HCT116 (cell line): ENCODE measurements around the gene ZNRF4. TPM values are rescaled to one million over a fixed set of nuclear protein-coding genes. Genes with fewer than 3 reads are reported as not detected.

Experiments
- ATAC-seq: fragments of 200-7000 bp; cut with Tn5 transposase; 2 replicates; pipeline ENCODE4 v1.9.1; 2020; ENCODE audit warnings: mild to moderate bottlenecking, moderate library complexity
- BruUV-seq: library from RNA; stranded (reverse); fragments of 400-500 nt; replicated peaks from 2 replicates; lab custom pipeline; 2021; lab: Mats Ljungman, UMichigan
- CTCF ChIA-PET: fragments of 300-600 bp; sonication (Branson Sonifier 250); formaldehyde crosslinking; loops from one replicate; lab custom pipeline; 2021; ENCODE audit warnings: antibody characterized with exemption; lab: Charles Lee
- POLR2A ChIA-PET: fragments of 300-600, 350-600 bp; sonication (Branson Sonifier 250); formaldehyde crosslinking; loops from one replicate; lab custom pipeline; 2021; ENCODE audit warnings: antibody characterized with exemption; lab: Charles Lee
- RAD21 ChIA-PET, 2 experiments: fragments of 300-600 bp; sonication (Branson Sonifier 250); formaldehyde crosslinking; loops; one replicate each; lab custom pipeline; 2023; ENCODE audit warnings: low total read pairs in 2 of 2; ENCODE audit not compliant: uncharacterized antibody in 2 of 2, unreplicated experiment in 2 of 2, low non-redundant PET in 1 of 2; lab: Charles Lee
- DNase-seq: peaks from one replicate; pipeline ENCODE4 v3.0.0-alpha.2; 2010; ENCODE audit warnings: low read depth, low spot score
- H2AFZ ChIP-seq: fragments of 200-600 bp; shearing (Covaris generic), sonication (generic); 2 replicates; pipeline ENCODE4 v1.6.1; 2017; ENCODE audit warnings: low read depth, mixed run types, mixed read lengths, antibody characterized with exemption, low read length; ENCODE audit not compliant: poor library complexity, severe bottlenecking
- H3K27ac ChIP-seq: 2 replicates; pipeline ENCODE4 v1.5.1; 2012; ENCODE audit warnings: low read depth, low read length
- H3K27me3 ChIP-seq: fragments of 200-600 bp; sonication (generic); 2 replicates; pipeline ENCODE4 v1.6.1; 2016; ENCODE audit warnings: mixed run types, low read length, mixed read lengths; ENCODE audit not compliant: insufficient read depth
- H3K36me3 ChIP-seq, 2 experiments: fragments of 200-500 bp in 1 of 2; fragments of 200-600 bp in 1 of 2; sonication (Bioruptor generic) in 1 of 2; sonication (generic) in 1 of 2; 2 replicates each; pipeline versions ENCODE4 v1.5.1 to v1.6.1; 2014 to 2016; ENCODE audit warnings: low read length in 2 of 2, inconsistent platforms in 1 of 2, mixed read lengths in 1 of 2, mixed run types in 1 of 2; ENCODE audit not compliant: insufficient read depth in 2 of 2, control insufficient read depth in 1 of 2
- H3K4me1 ChIP-seq, 2 experiments: fragments of 200-600 bp in 1 of 2; sonication (generic) in 1 of 2; 2 replicates each; pipeline versions ENCODE4 v1.5.1 to v1.6.1; 2012 to 2017; ENCODE audit warnings: low read length in 2 of 2, inconsistent platforms in 1 of 2, mild to moderate bottlenecking in 1 of 2, mixed read lengths in 1 of 2, mixed run types in 1 of 2, moderate library complexity in 1 of 2; ENCODE audit not compliant: insufficient read depth in 2 of 2, control insufficient read depth in 1 of 2
- H3K4me2 ChIP-seq: fragments of 200-600 bp; sonication (generic); 2 replicates; pipeline ENCODE4 v1.6.1; 2017; ENCODE audit warnings: mixed run types, low read length, mixed read lengths
- H3K4me3 ChIP-seq, 2 experiments: fragments of 200-600 bp in 1 of 2; sonication (generic) in 1 of 2; replicated peaks in 1 of 2; 2 replicates each; pipeline ENCODE4 v1.5.1; 2011 to 2016; ENCODE audit warnings: low read length in 2 of 2, control low read depth in 1 of 2, low read depth in 1 of 2, mild to moderate bottlenecking in 1 of 2, mixed read lengths in 1 of 2, mixed run types in 1 of 2
- H3K79me2 ChIP-seq: fragments of 200-600 bp; sonication (generic); 2 replicates; pipeline ENCODE4 v1.6.1; 2017; ENCODE audit warnings: mild to moderate bottlenecking, mixed run types, low read length, moderate library complexity, mixed read lengths; ENCODE audit not compliant: insufficient read depth
- H3K9ac ChIP-seq: fragments of 200-600 bp; sonication (generic); 2 replicates; pipeline ENCODE4 v1.6.1; 2016; ENCODE audit warnings: low read length, mixed read lengths
- H3K9me2 ChIP-seq: fragments of 200-600 bp; sonication (generic), shearing (Covaris generic); 2 replicates; pipeline ENCODE4 v1.6.1; 2017; ENCODE audit warnings: mixed run types, mild to moderate bottlenecking, moderate library complexity; ENCODE audit not compliant: insufficient read depth
- H3K9me3 ChIP-seq, 2 experiments: fragments of 200-500 bp in 1 of 2; fragments of 200-600 bp in 1 of 2; sonication (Bioruptor generic) in 1 of 2; sonication (generic) in 1 of 2; 2 replicates each; pipeline ENCODE4 v1.6.1; 2014 to 2017; ENCODE audit warnings: low read length in 2 of 2, mixed read lengths in 2 of 2, inconsistent platforms in 1 of 2, low read depth in 1 of 2, mild to moderate bottlenecking in 1 of 2, mixed run types in 1 of 2, moderate library complexity in 1 of 2; ENCODE audit not compliant: control insufficient read depth in 1 of 2, insufficient read depth in 1 of 2
- H4K20me1 ChIP-seq: fragments of 200-600 bp; sonication (generic), shearing (Covaris generic); 2 replicates; pipeline ENCODE4 v1.6.1; 2017; ENCODE audit warnings: mixed run types, mild to moderate bottlenecking, moderate library complexity; ENCODE audit not compliant: insufficient read depth
- FOSL1 ChIP-seq: IDR thresholded peaks from 2 replicates; pipeline ENCODE4 v1.6.1; 2012; ENCODE audit warnings: low read depth
- POLR2AphosphoS5 ChIP-seq: IDR thresholded peaks from 2 replicates; pipeline ENCODE4 v1.6.1; 2011; ENCODE audit warnings: mild to moderate bottlenecking, low read depth, low read length, moderate library complexity
- REST ChIP-seq: IDR thresholded peaks from 2 replicates; pipeline ENCODE4 v1.6.1; 2012; ENCODE audit warnings: low read depth
- SIN3A ChIP-seq: IDR thresholded peaks from 2 replicates; pipeline ENCODE4 v1.6.1; 2012; ENCODE audit warnings: low read depth
- SRF ChIP-seq: IDR thresholded peaks from 2 replicates; pipeline ENCODE4 v1.6.1; 2012; ENCODE audit warnings: low read depth
- TCF7L2 ChIP-seq: IDR thresholded peaks from 2 replicates; pipeline ENCODE4 v1.7.0; 2011; ENCODE audit warnings: borderline replicate concordance, inconsistent platforms; ENCODE audit not compliant: insufficient read depth, insufficient read length; ENCODE audit errors: extremely low read depth
- ZBTB33 ChIP-seq: IDR thresholded peaks from 2 replicates; pipeline ENCODE4 v1.6.1; 2011; ENCODE audit warnings: mild to moderate bottlenecking, low read length, moderate library complexity; ENCODE audit not compliant: insufficient replicate concordance; ENCODE audit errors: extremely low read depth
- intact Hi-C: fragments of 100-400 bp; cut with micrococcal nuclease; formaldehyde crosslinking; loops from 2 replicates; pipeline ENCODE4 v1.10.0; 2022
- total RNA-seq: library from RNA; stranded (reverse); gene quantifications from one replicate; pipeline ENCODE4 v1.2.1, GENCODE V29; 2021; ENCODE audit not compliant: unreplicated experiment

Gene ZNRF4
- total RNA-seq, 1 experiment from 2014 or later, result not detected

- Histone ChIP-seq H3K9me2 (no peaks in the 10 kb centered on the region), H3K27me3 (0 out of 2 replicates have a peak, but pooled peaks cover 8% of the 10 kb centered on the region), H4K20me1 (no peaks in the 10 kb centered on the region)
- ChIA-PET POLR2A (no interaction called here), CTCF (no interaction called here)
- TF ChIP-seq TCF7L2 (no peak), POLR2AphosphoS5 (no peak), ZBTB33 (no peak)
- TF ChIP-seq, all 23 proteins: peak for 0
- no peak overlapping the region for H3K27ac ChIP-seq
- no peak for DNase-seq
- no peak overlapping the region for H3K9ac ChIP-seq
- H3K4me3 ChIP-seq, result no peak overlapping the region
- no peaks in the 10 kb centered on the region for H3K36me3 ChIP-seq
- no peaks in the 10 kb centered on the region for H3K79me2 ChIP-seq
- H3K4me1 ChIP-seq, result peaks cover 0 to 6% of the 10 kb centered on the region in 2 experiments; a peak in 1 of 4 replicates
- no peaks in the 10 kb centered on the region for H3K9me3 ChIP-seq
- RAD21 ChIA-PET, result no interaction called here
- no peak overlapping the region for H3K4me2 ChIP-seq
- ATAC-seq, result no peak; the same call in 1 of the 2 replicates
- intact Hi-C loops, result no loop called here
- no peak overlapping the region for H2AFZ ChIP-seq
- BruUV-seq, result no TSS peak
Observed at GRCh38 chr19:5444431-5444830, 10.8 kb upstream of the ZNRF4 start.

GRCh38 chr19:5445071-5445470 lies 10.1 kb upstream of the ZNRF4 start:
- Histone ChIP-seq H3K9me2 (no peaks in the 10 kb centered on the region), H4K20me1 (no peaks in the 10 kb centered on the region), H3K27ac (no peak overlapping the region), H3K36me3 (no peaks in the 10 kb centered on the region), H3K4me2 (no peak overlapping the region), H3K9ac (no peak overlapping the region), H3K4me1 (peaks cover 0 to 6% of the 10 kb centered on the region in 2 experiments; a peak in 1 of 4 replicates), H3K27me3 (0 out of 2 replicates have a peak, but pooled peaks cover 8% of the 10 kb centered on the region), H3K9me3 (no peaks in the 10 kb centered on the region), H3K4me3 (no peak overlapping the region), H2AFZ (no peak overlapping the region), H3K79me2 (no peaks in the 10 kb centered on the region)
- CTCF ChIA-PET, result no interaction called here
- BruUV-seq, result no TSS peak
- intact Hi-C loops, result no loop called here
- no peak for ATAC-seq
- TF ChIP-seq FOSL1 (no peak), SIN3A (no peak), ZBTB33 (no peak), SRF (no peak), REST (no peak)
- RAD21 ChIA-PET, result no interaction called here
- DNase-seq, result no peak
- POLR2A ChIA-PET, result interaction anchor here (0.6 kb wide), 1 partner anchor 395 kb away, joined by 3 read pairs; no protein-coding TSS in a partner anchor
